Pulmonary artery endothelial cell (primary cell): Measurements from ENCODE around the gene PXDC1. TPM values are rescaled to one million over a fixed set of nuclear protein-coding genes. Genes with fewer than 3 reads are reported as not detected.
"Not testable (repeated sequence)": the region's sequence is repeated elsewhere in the genome, so short reads cannot be mapped to it uniquely, and the experiment has no call there.

ENCODE experiments used
- DNase-seq: peaks from one replicate; pipeline ENCODE4 v3.0.0-alpha.2; 2011; ENCODE audit warnings: low read depth, low spot score
- total RNA-seq: library from RNA; depleted of rRNA; stranded (reverse); fragments of >200 nt; gene quantifications from 2 replicates; pipeline ENCODE4 v1.2.3, GENCODE V29; 2014

Gene PXDC1
- total RNA-seq, 1 donor from 2014 or later: 104 TPM

- DNase-seq: no peak
Observed at GRCh38 chr6:3782876-3783832, 31.6 kb upstream of the PXDC1 start.

- no peak for DNase-seq
Observed at GRCh38 chr6:3781504-3781903, 30.0 kb upstream of the PXDC1 start.

GRCh38 chr6:3779574-3779849 lies 28.0 kb upstream of the PXDC1 start:
- DNase-seq: no peak

- no peak for DNase-seq
Observed at GRCh38 chr6:3778701-3779573, 27.4 kb upstream of the PXDC1 start.

- DNase-seq: no peak
Observed at GRCh38 chr6:3777730-3778461, 26.4 kb upstream of the PXDC1 start.

- no peak for DNase-seq
Observed at GRCh38 chr6:3776881-3777507, 25.5 kb upstream of the PXDC1 start.

GRCh38 chr6:3775847-3776246 lies 24.3 kb upstream of the PXDC1 start:
- DNase-seq: no peak

GRCh38 chr6:3775386-3775785 lies 23.9 kb upstream of the PXDC1 start:
- no peak for DNase-seq

GRCh38 chr6:3773678-3774298 lies 22.3 kb upstream of the PXDC1 start:
- no peak for DNase-seq

GRCh38 chr6:3772127-3772999 lies 20.9 kb upstream of the PXDC1 start:
- DNase-seq: not testable (repeated sequence)

GRCh38 chr6:3771407-3772011 lies 20.0 kb upstream of the PXDC1 start:
- DNase-seq: no peak

- no peak for DNase-seq
Observed at GRCh38 chr6:3770023-3770720, 18.7 kb upstream of the PXDC1 start.

GRCh38 chr6:3769610-3770009 lies 18.1 kb upstream of the PXDC1 start:
- no peak for DNase-seq

GRCh38 chr6:3768502-3768901 lies 17.0 kb upstream of the PXDC1 start:
- DNase-seq: no peak

GRCh38 chr6:3767483-3767882 lies 16.0 kb upstream of the PXDC1 start:
- not testable (repeated sequence) for DNase-seq

GRCh38 chr6:3766214-3766613 lies 14.7 kb upstream of the PXDC1 start:
- no peak for DNase-seq

GRCh38 chr6:3765415-3765814 lies 13.9 kb upstream of the PXDC1 start:
- no peak for DNase-seq

GRCh38 chr6:3764516-3765335 lies 13.2 kb upstream of the PXDC1 start:
- no peak for DNase-seq
